Gastroesophageal sphincter (tissue), 3 donors: Measurements from ENCODE around the gene NAP1L2.

Experiments
- POLR2A ChIP-seq, 2 donors: fragments of 450-650 bp; IDR thresholded peaks; one replicate each; pipeline ENCODE4 v1.6.1; 2017; ENCODE audit warnings: antibody characterized with exemption in 2 of 2, mild to moderate bottlenecking in 2 of 2, moderate library complexity in 1 of 2
- POLR2AphosphoS5 ChIP-seq: sonication (generic); formaldehyde crosslinking; IDR thresholded peaks from one replicate; pipeline ENCODE4 v1.6.1; 2017; ENCODE audit warnings: antibody characterized with exemption
- TF ChIP-seq, protein P1 (sequence below), 4 experiments: fragments of 200-600 bp in 2 of 4; fragments of 450-650 bp in 2 of 4; sonication (generic) in 1 of 4; IDR thresholded peaks; one replicate each; pipeline ENCODE4 v1.5.1; 2017 to 2019; ENCODE audit warnings: antibody characterized with exemption in 4 of 4, mild to moderate bottlenecking in 2 of 4, moderate library complexity in 2 of 4

DNA sequence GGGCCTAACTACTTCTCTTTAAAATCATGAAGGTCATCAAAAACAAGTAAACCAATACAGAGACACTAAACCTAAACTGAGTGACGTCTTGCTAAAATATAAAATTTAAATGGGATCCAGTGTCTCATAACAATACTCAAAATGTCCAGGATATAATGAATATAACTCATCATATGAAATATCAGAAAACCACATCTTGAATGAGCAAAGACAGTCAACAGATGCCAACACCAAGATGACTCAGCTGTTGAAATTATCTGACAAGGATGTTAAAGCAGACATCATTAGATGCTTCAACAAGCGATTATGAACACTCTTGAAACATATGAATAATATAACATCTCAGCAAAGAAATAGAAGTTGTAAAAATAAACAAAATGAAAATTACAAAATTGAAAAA, 8.3 kb downstream of the NAP1L2 start:
- TF ChIP-seq, protein P1, sequence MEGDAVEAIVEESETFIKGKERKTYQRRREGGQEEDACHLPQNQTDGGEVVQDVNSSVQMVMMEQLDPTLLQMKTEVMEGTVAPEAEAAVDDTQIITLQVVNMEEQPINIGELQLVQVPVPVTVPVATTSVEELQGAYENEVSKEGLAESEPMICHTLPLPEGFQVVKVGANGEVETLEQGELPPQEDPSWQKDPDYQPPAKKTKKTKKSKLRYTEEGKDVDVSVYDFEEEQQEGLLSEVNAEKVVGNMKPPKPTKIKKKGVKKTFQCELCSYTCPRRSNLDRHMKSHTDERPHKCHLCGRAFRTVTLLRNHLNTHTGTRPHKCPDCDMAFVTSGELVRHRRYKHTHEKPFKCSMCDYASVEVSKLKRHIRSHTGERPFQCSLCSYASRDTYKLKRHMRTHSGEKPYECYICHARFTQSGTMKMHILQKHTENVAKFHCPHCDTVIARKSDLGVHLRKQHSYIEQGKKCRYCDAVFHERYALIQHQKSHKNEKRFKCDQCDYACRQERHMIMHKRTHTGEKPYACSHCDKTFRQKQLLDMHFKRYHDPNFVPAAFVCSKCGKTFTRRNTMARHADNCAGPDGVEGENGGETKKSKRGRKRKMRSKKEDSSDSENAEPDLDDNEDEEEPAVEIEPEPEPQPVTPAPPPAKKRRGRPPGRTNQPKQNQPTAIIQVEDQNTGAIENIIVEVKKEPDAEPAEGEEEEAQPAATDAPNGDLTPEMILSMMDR (IDR thresholded peaks at IDR 0.05) = no peak
- no peak for TF ChIP-seq POLR2A (IDR thresholded peaks at IDR 0.05)
- no peak for TF ChIP-seq POLR2AphosphoS5
